Measurements from ENCODE around the gene PACC1.

Gene PACC1

GRCh38 chr1:212414328-212415106 is at the start of gene PACC1:
Gene PACC1, minus strand, starts transcription at chr1:212414886. Its CDS starts 129 bp downstream, at chr1:212414757.
- ChIA-PET CTCF (interaction anchor here (0.8 to 0.9 kb wide), 3 partner anchors 11 to 70 kb away, joined by 3 read pairs; no protein-coding TSS in a partner anchor), POLR2A (no interaction called here)
- no peak for DNase-seq (ENCODE audit: low read depth, low spot score)

GRCh38 chr1:212463565-212464285 is 49.0 kb upstream of the PACC1 start:
- ChIA-PET CTCF (interaction anchor here (0.9 to 8.5 kb wide), 5 partner anchors 8 to 403 kb away, joined by 5 to 139 read pairs (median 14); no protein-coding TSS in a partner anchor), POLR2A (interaction anchor here (0.6 kb wide), 1 partner anchor 148 kb away, joined by 3 read pairs; no protein-coding TSS in a partner anchor)
- no peak for DNase-seq (ENCODE audit: low read depth, low spot score)
- H3K4me3 ChIP-seq (ENCODE audit: low read depth, low read length) = no peak overlapping the region
- no peak for TF ChIP-seq CTCF (IDR thresholded peaks at IDR 0.05; ENCODE audit: insufficient read depth, low read length, missing control alignments)

More at GRCh38 chr1:212414328-212415106, at the start of gene PACC1:
- TF ChIP-seq CTCF (IDR thresholded peaks at IDR 0.05; ENCODE audit: insufficient read depth, low read length, missing control alignments) = peak; percentile 4
- H3K4me3 ChIP-seq (ENCODE audit: low read depth, low read length) = peak within 1 kb of the TSS; percentile 97

GRCh38 chr1:212461916-212462660 is 47.4 kb upstream of the PACC1 start:
- no peak for TF ChIP-seq CTCF (IDR thresholded peaks at IDR 0.05; ENCODE audit: insufficient read depth, low read length, missing control alignments)
- no peak for DNase-seq (ENCODE audit: low read depth, low spot score)
- H3K4me3 ChIP-seq (ENCODE audit: low read depth, low read length) = no peak overlapping the region
- POLR2A ChIA-PET = no interaction called here
- CTCF ChIA-PET = interaction anchor here (0.9 to 3.4 kb wide), 2 partner anchors 9 to 15 kb away, joined by 4 to 19 read pairs; no protein-coding TSS in a partner anchor

- ChIA-PET CTCF (interaction anchor here (0.7 kb wide), 1 partner anchor 390 kb away, joined by 3 read pairs; no protein-coding TSS in a partner anchor), POLR2A (no interaction called here)
- no peak for DNase-seq (ENCODE audit: low read depth, low spot score)
- TF ChIP-seq CTCF (IDR thresholded peaks at IDR 0.05; ENCODE audit: insufficient read depth, low read length, missing control alignments) = no peak
- no peak overlapping the region for H3K4me3 ChIP-seq (ENCODE audit: low read depth, low read length)
These were observed 45.7 kb upstream of the PACC1 start for GRCh38 chr1:212460376-212460775.

GRCh38 chr1:212459656-212460055 is 45.0 kb upstream of the PACC1 start:
- DNase-seq (ENCODE audit: low read depth, low spot score) = no peak
- no peak for TF ChIP-seq CTCF (IDR thresholded peaks at IDR 0.05; ENCODE audit: insufficient read depth, low read length, missing control alignments)
- ChIA-PET POLR2A (no interaction called here), CTCF (interaction anchor here (0.9 to 9.6 kb wide), 6 partner anchors 17 to 425 kb away, joined by 3 to 279 read pairs (median 46); partner anchors contain the start of genes DTL and INTS7)
- no peak overlapping the region for H3K4me3 ChIP-seq (ENCODE audit: low read depth, low read length)

Data from AG04449 (cell line).